ENCODE measurements around the gene SHFL. TPM values are rescaled to one million over a fixed set of nuclear protein-coding genes. Genes with fewer than 3 reads are reported as not detected.

The SHFL gene
- total RNA-seq, 4 donors from 2014 or later: 39.9 to 125 (median 62.7) TPM

DNA sequence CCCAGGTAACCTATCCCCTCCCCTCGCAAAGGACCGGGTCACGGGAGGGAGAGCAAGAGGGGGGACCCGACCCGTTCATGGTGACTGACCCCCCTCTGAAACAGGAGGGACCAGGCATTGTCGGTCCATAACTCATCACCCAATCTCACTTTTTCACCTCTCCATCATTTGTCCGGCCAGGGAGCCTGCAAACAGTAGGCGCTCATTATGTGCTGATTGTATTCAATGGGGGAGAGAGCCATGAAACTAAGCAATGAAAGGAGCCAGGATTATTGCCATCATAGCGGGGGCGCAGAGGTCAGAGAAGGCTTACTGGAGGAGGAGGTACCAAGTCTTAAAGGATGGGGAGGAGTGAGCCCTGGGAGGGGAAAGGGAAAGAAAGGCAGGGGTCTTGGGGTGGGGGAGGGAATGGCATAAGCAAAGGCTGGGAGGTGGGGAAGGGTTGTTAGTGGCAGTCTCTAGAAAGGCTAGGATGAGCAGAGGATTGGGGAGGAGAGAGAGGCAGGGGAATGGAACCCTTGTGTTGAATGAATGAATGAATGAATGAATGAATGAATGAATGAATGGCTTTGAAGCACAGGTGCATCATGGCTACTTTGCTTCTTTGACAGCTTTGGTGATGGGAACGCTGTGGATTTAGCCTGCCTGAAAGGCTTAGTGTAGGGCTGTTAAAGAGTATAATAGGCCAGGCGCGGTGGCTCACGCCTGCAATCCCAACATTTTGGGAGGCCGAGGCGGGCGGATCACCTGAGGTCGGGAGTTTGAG is 1.4 kb downstream of the SHFL start:
- Histone ChIP-seq H3K27ac (peak overlapping the region; percentile 86 to 92 (median 88)), H3K4me3 (peak overlapping the region in 3 of 4 donors; percentile 82 to 99 (median 85)), H3K36me3 (peaks cover 0 to 34% (median 0%) of the 10 kb centered on the region in 3 donors), H3K27me3 (no peaks in the 10 kb centered on the region), H3K9me3 (no peaks in the 10 kb centered on the region), H3K4me1 (peaks cover 0 to 10% (median 4%) of the 10 kb centered on the region in 4 donors)
- TF ChIP-seq, protein P1, sequence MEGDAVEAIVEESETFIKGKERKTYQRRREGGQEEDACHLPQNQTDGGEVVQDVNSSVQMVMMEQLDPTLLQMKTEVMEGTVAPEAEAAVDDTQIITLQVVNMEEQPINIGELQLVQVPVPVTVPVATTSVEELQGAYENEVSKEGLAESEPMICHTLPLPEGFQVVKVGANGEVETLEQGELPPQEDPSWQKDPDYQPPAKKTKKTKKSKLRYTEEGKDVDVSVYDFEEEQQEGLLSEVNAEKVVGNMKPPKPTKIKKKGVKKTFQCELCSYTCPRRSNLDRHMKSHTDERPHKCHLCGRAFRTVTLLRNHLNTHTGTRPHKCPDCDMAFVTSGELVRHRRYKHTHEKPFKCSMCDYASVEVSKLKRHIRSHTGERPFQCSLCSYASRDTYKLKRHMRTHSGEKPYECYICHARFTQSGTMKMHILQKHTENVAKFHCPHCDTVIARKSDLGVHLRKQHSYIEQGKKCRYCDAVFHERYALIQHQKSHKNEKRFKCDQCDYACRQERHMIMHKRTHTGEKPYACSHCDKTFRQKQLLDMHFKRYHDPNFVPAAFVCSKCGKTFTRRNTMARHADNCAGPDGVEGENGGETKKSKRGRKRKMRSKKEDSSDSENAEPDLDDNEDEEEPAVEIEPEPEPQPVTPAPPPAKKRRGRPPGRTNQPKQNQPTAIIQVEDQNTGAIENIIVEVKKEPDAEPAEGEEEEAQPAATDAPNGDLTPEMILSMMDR (IDR thresholded peaks at IDR 0.05): no peak
- no peak for TF ChIP-seq POLR2A (IDR thresholded peaks at IDR 0.05)
- DNase-seq: no peak

DNA sequence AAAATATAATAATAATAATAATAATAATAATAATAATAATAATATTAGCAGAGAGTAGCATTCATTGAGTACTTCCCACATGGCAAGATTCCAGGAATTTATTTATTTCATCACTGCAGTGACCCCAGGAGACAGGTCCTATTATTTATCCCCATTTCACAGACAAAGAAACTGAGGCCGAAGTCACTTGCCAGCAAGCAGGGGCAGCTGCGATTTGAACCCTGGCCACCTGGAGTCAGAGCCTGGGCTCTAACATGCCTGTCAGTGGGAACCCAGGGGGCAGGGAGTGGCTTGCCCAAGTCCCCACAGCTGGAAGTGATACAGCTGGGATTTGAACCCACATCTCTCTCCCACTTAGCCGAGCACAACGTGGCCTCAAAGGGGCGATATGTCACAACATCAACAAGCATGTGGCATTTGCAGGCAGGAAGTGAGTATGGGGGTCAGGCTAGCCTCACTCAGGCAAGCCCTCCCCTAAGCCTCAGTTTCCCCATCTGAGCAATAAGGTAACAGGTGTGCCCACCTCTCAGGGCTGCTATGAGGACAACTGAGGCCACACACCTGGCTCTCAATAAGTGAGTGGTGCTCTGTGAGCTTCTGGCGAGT is 2.9 kb downstream of the SHFL start:
- Histone ChIP-seq H3K4me1 (peaks cover 0 to 10% (median 4%) of the 10 kb centered on the region in 4 donors), H3K27me3 (no peaks in the 10 kb centered on the region), H3K27ac (no peak overlapping the region), H3K36me3 (peaks cover 0 to 39% (median 0%) of the 10 kb centered on the region in 3 donors), H3K4me3 (no peak overlapping the region), H3K9me3 (no peaks in the 10 kb centered on the region)
- no peak for TF ChIP-seq POLR2A (IDR thresholded peaks at IDR 0.05)
- TF ChIP-seq, protein P1 (IDR thresholded peaks at IDR 0.05): no peak
- DNase-seq: no peak

DNA sequence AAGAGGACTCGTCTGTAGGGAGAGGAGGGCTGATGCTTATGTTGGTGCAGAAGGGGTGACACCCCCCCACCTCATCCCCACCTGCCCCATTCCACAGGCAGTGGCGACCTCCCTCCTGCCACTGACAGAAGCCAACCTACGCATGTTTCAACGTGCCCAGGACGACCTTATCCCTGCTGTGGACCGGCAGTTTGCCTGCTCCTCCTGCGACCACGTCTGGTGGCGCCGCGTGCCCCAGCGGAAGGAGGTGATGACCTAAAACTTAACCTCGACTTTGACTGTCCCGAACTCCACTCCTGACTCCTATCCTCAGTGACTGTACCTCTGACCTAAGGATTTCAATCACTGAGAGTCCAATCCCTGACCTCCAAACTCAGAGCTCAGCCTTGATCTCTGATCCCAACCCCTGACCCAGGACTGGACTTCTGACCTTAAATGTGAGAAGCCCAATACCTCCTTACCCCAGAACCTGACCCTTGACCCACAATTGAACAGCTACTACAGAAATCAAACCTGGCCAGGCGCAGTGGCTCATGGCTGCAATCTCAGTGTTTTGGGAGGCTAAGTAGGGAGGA is 3.8 kb downstream of the SHFL start:
- Histone ChIP-seq H3K9me3 (no peaks in the 10 kb centered on the region), H3K27me3 (no peaks in the 10 kb centered on the region), H3K36me3 (peaks cover 0 to 39% (median 0%) of the 10 kb centered on the region in 3 donors), H3K4me1 (peaks cover 0 to 10% (median 4%) of the 10 kb centered on the region in 4 donors), H3K4me3 (no peak overlapping the region), H3K27ac (no peak overlapping the region)
- TF ChIP-seq, protein P1 (IDR thresholded peaks at IDR 0.05): no peak
- no peak for TF ChIP-seq POLR2A (IDR thresholded peaks at IDR 0.05)
- no peak for DNase-seq

DNA sequence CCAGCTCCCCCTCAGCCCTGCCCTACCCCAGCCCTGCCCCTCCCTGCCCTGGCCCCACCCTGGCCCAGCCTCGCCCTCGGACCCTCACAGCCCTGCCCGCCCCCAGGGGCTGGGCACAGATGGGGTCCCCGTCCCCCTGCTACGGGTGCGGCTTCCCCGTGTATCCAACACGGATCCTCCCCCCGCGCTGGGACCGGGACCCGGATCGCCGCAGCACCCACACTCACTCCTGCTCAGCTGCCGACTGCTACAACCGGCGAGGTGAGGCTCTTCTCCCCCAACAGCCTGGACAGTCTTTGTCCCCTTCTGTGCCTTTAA is 5.2 kb downstream of the SHFL start:
- Histone ChIP-seq H3K4me3 (no peak overlapping the region), H3K9me3 (no peaks in the 10 kb centered on the region), H3K27me3 (no peaks in the 10 kb centered on the region), H3K4me1 (peaks cover 0 to 9% (median 6%) of the 10 kb centered on the region in 4 donors), H3K36me3 (peaks cover 0 to 39% (median 0%) of the 10 kb centered on the region in 3 donors), H3K27ac (peak overlapping the region in 2 of 4 donors; percentile 49 to 59)
- TF ChIP-seq, protein P1 (IDR thresholded peaks at IDR 0.05): no peak
- no peak for TF ChIP-seq POLR2A (IDR thresholded peaks at IDR 0.05)
- DNase-seq: no peak

DNA sequence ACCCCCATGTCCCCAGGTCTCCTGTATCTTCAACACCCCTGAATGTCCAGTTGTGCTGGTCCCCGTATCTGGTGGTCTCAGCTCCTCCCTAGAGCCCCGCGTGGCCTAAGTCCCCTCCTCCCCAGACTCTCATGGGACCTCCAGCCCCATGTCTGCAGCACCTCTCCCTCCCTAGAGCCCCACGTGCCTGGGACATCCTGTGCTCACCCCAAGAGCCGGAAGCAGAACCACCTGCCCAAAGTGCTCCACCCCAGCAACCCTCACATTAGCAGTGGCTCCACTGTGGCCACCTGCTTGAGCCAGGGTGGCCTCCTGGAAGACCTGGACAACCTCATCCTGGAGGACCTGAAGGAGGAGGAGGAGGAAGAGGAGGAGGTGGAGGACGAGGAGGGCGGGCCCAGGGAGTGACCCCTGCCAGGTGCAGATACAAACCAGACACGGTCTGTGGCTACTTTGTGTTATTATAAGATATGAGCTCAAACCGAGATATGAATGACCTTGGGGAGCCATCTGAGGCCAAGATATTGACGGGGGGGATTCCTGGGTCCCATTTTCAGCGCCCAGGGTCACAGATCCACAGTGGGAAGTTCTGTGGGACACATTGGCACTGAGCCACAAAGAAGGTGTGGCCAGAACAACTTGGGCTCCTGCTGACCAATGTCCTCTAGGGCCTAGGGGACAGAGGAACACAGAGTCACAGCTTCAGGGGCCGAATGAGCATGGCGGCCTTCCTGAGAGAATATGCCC is 6.0 kb downstream of the SHFL start:
- Histone ChIP-seq H3K4me3 (no peak overlapping the region), H3K27me3 (no peaks in the 10 kb centered on the region), H3K9me3 (no peaks in the 10 kb centered on the region), H3K36me3 (peaks cover 0 to 39% (median 0%) of the 10 kb centered on the region in 3 donors), H3K27ac (peak overlapping the region in 2 of 4 donors; percentile 49 to 59), H3K4me1 (peaks cover 0 to 13% (median 7%) of the 10 kb centered on the region in 4 donors)
- TF ChIP-seq, protein P1 (IDR thresholded peaks at IDR 0.05): no peak
- TF ChIP-seq POLR2A (IDR thresholded peaks at IDR 0.05): no peak
- DNase-seq: peak in 2 of 3 donors; percentile 73 to 78
